NCI-H526 treated with DMSO at 0.1 percent for 48 hours (cell line): ENCODE data around the gene OBP2A.
"Not testable (repeated sequence)": the region's sequence is repeated elsewhere in the genome, so short reads cannot be mapped to it uniquely, and the experiment has no call there.

Experiments
- DNase-seq: peaks from one replicate; lab custom pipeline; 2025; lab: John Stamatoyannopoulos, UW

Gene OBP2A

DNA sequence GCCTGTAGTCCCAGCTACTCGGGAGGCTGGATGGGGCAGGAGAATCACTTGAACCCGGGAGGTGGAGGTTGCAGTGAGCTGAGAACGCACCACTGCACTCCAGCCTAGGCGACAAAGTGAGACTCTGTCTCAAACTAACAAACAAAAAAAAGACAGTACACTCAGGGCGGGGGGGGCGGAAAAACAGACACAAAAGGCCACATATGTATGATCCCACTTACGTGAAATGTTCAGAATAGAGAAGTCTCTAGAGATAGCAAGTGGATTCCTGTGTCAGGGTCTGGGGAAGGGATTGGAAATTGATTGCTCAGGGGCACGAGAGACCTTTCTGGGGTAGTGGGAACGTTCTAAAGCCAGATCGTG, 33.7 kb upstream of the OBP2A start:
- DNase-seq, result no peak

DNA sequence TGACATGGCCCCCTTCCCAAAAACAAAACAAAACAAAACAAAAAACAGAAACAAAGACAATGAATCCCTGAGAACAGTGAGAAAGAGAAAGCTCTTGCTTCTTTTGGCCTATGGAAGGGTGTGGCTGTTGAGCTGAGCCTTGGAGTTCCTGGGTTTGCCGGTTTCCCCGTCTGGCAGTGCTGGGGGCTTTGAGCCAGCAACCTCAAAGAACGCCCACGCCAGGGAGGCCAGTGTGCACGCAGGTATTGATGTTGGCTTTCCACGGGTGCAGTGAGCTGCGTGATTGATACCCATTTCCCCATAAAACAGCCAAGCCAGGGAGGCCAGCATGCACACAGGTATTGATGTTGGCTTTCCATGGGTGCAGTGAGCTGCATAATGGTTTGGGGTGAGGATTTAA, 33.0 kb upstream of the OBP2A start:
- DNase-seq, result no peak

DNA sequence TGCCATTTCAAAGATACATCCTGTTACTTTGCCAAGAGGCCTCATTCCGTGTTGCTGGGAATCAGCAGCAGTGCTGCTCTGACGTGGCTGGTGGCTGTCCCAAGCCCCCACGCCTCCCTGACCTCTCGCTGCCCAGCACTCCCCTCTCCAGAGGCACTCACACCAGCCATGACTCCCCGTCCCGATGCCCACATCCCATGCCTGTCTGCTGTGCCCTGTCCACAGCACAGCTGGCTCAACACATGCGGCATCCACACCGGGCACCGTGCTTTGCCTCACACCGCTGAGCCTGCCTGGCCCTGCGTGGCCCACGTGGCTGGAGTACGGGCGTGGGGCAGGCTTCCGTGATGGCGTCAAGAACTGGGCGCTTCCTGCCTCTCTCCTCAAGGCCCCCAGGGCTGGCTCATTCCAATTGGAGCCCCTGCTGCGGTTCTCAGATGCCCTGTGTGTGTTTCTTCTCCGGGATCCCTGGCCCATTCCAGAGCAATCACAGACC, 32.5 kb upstream of the OBP2A start:
- no peak for DNase-seq

DNA sequence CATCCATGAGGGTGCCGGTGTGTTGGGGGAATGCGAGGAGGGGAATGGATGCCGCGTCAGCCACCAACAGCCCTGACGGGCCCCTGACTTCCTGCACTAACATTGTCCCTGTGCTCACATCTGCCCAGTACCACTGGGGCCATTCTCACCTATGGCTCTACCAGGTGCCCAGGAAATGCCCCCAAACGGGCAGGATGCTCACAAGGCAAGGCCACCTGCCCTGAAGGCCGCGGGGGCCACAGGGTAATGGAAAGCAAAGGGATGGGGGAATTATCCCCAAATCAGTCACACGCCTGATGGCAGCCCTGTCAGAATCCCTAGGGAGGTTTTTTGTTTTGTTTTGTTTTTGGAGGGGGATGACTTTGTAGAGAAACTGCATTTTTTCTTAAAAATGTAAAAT, 32.0 kb upstream of the OBP2A start:
- DNase-seq, result not testable (repeated sequence)

DNA sequence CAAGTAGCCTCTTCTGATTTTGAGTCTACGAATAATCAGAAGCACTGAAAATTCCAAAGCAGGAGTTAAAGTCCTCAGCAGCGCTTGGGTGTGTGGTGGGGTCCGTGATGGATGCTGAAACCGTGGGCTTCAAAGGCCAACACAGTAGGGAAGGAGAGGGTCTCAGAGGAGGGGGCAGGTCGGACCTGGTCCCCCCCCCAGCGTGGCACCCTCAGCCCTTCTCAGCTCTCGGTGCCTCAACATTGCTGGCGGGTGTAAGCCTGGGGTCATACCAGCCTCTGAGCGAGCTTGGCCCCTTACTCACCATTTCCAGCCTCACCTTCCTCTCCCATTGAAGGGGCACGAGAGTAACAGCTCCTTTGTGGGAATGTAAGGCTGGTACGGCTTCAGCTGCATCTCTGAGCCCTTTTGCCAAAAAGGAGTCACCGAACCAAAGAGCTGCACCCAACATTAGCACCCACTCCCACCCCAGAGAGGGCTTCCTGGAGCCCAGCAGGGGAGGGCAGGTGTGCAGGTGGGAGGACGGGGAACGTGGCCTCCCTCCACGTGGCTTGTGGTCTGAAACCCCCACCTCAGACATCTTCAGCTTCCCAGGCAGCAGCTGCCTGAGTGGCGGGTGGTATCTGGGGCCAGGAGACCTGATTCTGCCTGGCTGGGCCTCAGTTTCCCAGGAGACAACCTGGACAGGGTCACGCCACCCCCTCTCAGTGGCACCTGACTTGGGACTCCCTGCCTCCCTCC, 31.4 kb upstream of the OBP2A start:
- DNase-seq, result no peak

DNA sequence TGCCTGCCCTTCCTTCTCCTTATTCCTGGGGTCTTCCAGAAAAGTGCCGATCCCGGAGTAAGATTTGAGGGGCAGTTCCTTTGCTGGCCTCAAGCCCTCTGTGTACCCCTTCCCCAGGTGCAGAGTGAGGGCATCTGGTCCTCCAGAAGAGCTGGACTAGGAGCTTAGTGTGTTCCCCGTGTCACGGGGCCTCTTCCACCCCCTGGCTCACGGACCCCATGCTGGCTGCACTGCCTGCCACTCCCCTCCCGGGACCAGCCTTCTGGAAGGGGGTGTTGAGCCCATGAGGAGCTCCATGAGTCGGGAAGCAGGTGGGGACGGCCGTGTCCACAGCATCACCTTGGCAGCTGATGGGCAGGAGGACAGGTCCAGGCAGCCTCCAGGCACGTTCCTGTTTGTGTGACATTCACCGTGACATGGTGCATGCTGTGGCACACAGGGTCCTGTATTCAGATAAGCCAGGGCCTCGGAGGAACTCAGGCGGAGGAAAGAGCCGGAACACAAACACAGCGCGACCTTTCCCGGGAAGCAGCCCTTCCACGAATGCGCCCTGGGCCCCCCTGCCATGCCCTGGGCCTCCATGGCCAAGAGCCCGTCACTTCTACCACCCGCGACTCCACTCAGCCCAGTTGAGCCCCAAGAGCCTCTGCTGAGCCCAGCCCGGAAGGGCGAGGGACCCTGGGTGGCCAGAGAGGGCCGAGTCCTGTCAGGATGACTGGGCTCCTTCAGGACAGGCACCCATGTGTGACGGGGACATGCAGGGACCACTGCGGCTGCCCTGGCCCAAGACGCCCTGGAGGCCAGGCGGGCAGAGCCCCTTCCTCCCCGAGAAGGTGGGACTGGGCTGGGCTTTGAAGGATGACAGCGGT, 30.6 kb upstream of the OBP2A start:
- no peak for DNase-seq

- DNase-seq, result no peak
Observed at GRCh38 chr9:135516132-135516860, 29.6 kb upstream of the OBP2A start.

- DNase-seq, result no peak
Observed at GRCh38 chr9:135517407-135517822, 28.5 kb upstream of the OBP2A start.

DNA sequence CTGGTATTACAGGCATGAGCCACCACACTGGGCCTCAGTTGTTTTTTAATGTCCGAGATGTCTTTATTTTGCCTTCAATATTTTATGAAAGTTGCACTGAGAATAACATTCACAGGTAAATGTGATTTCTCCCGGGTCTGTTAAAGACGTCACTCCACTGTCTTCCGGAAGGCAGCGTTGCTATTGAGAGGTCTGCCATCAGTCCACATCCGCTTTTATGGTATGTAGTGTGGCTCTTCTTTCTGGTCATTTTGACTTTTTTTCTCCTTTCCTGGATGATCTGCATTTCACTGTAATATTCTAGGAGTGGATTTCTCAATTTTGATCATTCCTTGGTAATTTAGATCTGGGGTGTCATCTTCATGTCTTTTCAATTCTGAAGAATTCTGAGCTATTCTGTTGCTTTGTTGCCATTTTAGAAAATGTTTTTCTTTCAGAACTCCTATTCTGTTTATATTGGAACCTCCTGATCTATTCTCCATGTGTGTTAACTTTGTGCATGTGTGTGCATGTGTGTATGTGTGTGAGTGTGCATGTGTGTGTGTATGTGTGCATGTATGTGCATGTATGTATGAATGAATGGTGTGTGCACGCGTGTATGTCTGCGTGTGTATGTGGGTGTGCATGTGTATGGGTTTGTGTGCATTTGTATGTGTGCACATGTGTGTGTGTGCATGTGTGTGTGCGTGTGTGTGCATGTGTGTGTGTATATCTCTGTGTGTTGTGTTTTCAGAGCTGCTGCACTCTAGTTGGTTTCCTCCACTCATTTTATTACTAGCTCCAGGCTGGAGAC, 26.6 kb upstream of the OBP2A start:
- no peak for DNase-seq

DNA sequence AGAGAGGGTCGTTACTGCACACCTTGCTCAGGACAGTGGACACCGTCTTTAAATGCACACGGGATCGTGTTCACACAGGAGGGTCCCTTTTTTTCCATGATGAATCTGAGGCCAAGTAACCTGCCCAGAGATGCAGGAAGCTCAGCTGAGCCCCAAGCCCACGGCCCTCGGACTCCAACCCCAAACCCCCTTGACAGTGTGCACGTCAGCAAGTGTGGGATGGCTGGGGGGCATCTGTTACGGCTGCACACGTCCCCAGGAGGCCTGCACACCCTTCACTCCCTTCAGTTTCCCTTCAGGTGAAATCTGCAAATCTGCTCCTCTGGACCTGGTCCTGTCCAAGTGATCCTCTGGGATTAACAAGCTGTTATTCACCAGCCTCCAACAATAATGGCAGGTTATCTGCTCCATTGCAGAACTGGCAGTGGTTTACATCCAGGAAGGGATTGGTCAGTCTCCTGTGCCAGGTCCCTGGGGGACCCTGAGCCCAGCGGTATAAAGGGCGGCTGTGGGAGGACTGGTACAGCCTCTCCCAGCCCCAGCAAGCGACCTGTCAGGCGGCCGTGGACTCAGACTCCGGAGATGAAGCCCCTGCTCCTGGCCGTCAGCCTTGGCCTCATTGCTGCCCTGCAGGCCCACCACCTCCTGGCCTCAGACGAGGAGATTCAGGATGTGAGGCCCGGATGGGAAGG, 24.9 kb upstream of the OBP2A start, which contains the start of gene LCN1:
Gene LCN1 (plus strand): TSS at position 525 of the 692 bp plus-strand sequence. CDS start 58 bp downstream, at position 583.
- no peak for DNase-seq

DNA sequence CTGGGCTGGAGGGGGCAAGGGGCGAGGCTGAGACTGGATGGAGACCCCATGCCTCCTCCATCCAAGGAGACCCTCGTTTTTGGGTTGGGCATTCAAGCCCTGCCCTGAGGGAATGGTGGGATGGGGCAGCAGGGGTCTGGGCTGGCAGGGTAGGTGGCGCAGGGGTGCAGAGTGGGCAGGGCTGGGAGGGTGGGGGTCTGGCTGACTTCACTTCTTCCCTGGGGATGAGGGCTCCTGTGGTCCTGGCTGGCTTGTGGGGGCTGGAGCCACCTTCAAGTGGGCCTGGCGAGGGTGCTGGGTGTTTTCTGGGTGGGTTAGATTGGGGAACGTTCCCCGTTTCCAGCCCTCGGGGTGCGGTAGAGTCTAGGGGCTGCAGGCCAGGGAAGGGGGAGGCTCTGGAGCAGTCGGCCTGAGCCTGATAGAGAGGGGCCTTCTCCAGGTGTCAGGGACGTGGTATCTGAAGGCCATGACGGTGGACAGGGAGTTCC, 24.3 kb upstream of the OBP2A start:
- no peak for DNase-seq

GRCh38 chr9:135522137-135522877, 23.6 kb upstream of the OBP2A start:
- DNase-seq, result no peak

GRCh38 chr9:135522931-135523330, 23.0 kb upstream of the OBP2A start:
- no peak for DNase-seq

- no peak for DNase-seq
Observed at GRCh38 chr9:135523521-135524129, 22.3 kb upstream of the OBP2A start.

DNA sequence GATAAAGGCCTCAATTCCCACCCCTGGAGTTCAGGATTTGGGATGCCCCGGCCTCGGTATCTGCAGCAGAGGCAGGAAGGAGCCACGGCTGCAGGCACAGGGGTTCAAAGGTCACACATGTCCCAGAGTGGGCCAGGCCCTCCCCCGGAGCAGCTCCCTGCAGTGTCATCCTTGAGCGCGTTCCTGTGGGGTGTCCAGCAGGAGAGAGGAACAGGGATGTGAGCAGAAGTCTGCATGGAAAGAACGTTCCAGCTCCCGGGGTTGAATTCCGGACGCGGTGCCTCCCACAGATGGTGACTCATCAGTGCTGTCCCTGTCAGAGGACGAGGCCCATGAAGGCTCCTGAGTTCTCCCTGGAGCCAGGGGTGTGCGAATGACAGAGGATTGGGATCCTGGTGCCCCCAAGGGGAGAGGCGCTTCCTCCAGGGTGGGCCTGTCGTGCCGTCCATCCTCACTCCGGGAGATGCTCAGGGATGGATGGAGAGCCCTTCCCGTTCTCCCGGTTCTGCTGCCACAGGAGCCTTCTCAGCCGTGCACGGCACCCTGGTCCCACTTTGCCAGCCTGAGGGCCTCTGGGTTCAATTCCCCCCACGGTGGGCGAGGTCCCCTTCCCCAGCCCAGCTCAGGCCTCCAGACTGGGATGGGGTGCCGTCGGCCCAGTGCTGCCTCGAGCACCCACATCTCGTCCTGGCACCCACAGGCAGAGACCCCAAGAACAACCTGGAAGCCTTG, 21.6 kb upstream of the OBP2A start:
- DNase-seq, result no peak

DNA sequence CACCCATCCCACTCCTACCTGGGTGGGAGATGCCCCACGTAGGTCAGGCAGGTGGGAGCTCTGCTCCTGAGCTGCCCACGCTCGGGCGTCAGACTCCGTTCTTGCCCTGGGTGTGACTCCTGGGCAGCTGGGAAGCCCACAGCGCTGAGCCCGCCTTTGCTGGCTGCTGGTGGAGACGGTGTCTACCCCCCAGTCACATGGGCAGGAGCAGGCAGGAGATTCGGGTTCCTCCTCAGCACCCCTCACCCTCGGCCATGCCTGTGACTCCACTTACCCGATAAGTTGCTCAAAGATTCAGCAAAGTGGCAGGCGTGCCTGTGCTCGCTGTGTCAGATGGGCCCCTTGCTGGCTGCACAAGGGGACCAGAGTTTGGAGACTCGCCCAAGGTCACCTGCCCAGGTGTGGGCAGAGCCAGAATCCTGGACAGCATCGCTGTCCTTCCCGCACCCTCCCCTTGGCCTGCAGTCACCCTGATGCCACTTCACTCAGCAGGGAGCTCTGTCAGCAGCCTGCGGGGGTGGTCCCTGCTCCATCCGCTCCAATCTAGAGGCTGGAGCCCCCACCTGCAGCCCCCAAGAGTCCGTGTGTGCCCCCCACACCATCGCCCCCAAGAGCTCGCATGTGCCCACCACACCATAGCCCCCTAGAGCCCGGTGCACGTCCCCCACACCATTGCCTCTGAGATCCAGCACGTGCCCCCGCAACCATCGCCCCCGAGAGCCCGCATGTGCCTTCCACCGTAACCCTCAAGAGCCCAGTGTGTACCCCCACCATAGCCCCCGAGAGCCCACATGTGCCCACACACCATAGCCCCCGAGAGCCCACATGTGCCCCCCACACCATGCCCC, 20.5 kb upstream of the OBP2A start:
- DNase-seq, result no peak

DNA sequence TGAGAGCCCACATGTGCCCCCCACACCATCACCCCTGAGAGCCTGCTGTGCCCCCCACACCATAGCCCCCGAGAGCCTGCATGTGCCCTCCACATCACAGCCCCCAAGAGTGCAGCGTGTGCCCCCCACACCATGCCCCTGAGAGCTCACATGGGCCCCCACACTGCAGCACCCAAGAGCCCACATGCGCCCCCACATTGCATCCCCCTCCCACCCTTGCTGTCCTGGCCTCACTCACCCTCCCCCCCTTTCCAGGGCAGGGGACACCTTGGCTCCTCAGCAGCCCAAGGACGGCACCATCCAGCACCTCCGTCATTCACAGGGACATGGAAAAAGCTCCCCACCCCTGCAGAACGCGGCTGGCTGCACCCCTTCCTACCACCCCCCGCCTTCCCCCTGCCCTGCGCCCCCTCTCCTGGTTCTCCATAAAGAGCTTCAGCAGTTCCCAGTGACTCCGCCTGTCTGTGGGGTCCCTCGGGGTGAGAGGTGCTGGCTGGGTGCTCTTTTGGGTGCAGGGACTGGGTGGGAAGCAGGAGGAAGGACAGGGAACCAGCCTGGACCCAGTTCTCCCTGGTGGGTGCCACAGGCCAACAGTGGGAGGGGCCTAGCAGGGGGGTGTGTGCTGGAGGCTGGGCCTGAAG, 19.7 kb upstream of the OBP2A start:
- DNase-seq, result no peak
